Suprapubic skin (tissue), 4 donors: ENCODE results near the gene COL7A1.

Source experiments
- CTCF ChIP-seq, 2 donors: fragments of 200-600 bp in 1 of 2; fragments of 450-650 bp in 1 of 2; sonication (generic) in 1 of 2; IDR thresholded peaks; one replicate each; pipeline ENCODE4 v1.5.1; 2016 to 2019; ENCODE audit warnings: antibody characterized with exemption in 2 of 2, mild to moderate bottlenecking in 1 of 2, moderate library complexity in 1 of 2
- POLR2A ChIP-seq, 2 donors: fragments of 450-650 bp; IDR thresholded peaks; one replicate each; pipeline ENCODE4 v1.6.1; 2017; ENCODE audit warnings: antibody characterized with exemption in 2 of 2, mild to moderate bottlenecking in 2 of 2, moderate library complexity in 2 of 2
- POLR2AphosphoS5 ChIP-seq, 3 donors: sonication (generic); formaldehyde crosslinking; IDR thresholded peaks; one replicate each; pipeline ENCODE4 v1.6.1; 2017; ENCODE audit warnings: antibody characterized with exemption in 3 of 3

- TF ChIP-seq CTCF (IDR thresholded peaks at IDR 0.05) (no peak), POLR2A (IDR thresholded peaks at IDR 0.05) (no peak), POLR2AphosphoS5 (IDR thresholded peaks at IDR 0.05) (no peak)
Observed at GRCh38 chr3:48642605-48643004, 47.5 kb upstream of the COL7A1 start.
